Measurements from ENCODE around the gene POLD1.
A peak's percentile ranks its signal among the peaks of the same experiment; 100 is the strongest.
"Not testable (repeated sequence)": the region's sequence is repeated elsewhere in the genome, so short reads cannot be mapped to it uniquely, and the experiment has no call there.

POLD1 gene

DNA sequence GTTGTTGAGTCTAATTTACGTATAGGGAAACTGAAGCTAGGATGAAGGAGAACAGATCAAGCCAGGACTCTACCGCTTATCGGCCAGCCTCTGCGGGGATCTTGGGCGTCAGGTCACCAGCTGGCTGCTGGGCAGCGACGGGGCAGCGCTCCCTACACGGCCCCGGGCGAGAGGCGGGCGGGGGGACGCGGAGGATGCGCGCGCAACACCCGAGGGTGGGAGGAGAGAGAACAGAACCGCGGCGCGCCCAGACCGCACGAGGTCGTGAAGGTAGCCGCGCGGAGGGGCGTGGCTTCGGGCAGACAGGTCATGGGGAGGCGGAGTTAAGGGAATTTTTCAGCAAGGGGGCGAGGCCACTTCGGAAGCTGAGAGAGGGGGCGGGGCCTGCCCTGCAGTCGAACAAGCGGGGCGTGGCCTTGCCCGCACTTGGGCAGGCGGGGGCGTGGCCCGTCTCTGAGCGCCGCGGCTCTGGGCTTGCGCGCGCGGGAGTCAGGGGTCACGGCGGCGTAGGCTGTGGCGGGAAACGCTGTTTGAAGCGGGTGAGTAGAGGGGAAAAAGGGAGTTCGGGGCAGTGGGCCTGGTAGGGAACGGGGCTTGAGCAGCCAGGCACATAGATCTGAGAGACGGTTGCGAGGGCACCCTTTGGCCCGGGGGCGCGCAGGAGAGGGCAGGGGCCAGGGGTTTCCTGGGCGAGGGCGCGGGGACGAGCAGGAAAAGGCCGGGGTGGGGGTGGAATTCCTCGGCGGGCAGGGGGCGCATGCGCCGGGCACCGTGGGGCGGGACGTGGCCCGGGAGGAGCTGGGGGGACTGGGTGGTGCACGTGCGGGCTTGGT, at the start of gene POLD1:
TSS of gene POLD1 (plus strand) at position 496 of the 833 bp plus-strand sequence. CDS start 14,505 bp downstream, outside the sequence.
- peak; percentile 95 for DNase-seq (ENCODE audit: low spot score)

DNA sequence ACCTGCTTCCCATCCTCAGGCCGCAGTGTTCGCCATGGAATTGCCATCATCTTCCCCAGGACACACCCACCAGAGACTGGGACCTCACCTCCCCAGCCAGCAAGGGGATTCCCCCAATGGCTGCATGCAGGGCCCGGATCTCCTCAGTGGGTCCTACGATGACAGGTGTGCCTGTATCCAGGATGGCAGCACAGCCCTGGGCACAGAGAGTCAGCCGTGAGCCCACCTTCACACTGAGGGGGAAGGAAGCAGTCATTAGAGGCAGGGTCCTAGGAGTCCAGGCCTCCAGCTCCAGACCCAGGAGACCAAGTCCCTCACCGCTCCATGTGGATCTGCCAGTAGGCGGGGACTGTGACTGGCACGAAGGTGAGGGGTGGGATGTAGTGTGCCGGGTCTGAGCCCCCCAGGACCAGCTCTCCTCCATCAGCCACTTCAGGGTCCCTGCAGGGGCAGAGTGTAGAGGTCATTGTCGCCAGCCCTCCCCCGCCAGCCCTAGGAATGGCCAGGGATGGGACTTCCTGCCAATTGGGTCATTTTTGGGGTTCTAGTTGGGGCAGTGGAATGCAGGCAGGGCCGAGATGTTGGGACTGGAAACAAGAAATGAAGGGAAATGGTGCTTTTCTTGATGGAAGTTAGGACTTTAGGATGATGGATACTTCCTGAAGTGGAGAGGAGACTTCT, 49.3 kb upstream of the POLD1 start:
- no peak for DNase-seq (ENCODE audit: low spot score)

DNA sequence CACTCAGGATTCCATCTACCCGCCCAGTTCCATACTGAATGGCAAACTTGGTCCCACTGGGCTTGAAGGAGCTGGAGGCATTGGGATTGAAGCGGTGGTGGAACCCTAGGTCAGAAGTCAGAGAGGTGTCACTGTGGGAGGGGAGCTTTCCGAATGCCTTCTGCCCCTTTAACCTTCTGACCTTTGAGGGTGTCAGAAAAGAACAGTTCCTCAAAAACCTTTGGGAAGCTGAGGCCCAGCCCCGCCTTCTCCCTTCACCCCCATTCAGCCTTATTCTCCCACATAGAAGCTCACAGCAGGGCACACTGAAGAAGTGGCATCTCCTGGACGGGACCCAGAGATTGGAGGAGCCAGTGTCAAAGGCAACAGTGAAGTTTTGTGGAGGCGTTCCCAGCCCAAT, 47.1 kb upstream of the POLD1 start:
- DNase-seq (ENCODE audit: low spot score): not testable (repeated sequence)

DNA sequence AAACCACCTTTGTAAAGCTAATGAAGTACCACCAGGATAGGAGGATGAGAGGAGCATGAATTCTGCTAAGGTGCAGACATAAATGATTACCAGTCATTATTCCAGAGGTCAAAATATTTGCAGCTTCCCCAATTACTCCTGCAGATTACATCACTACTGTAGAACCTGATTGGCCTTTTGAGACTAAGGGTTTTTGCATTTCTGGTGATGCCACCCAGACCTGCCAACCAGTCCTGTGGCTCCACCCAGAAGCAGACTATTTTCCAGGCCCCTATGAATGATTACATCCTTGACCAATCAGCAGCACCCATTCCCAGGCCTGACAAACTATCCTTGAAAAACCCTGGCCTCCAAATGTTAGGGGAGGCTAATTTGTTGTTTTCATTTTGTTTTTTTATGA, 43.8 kb upstream of the POLD1 start:
- no peak for DNase-seq (ENCODE audit: low spot score)

DNA sequence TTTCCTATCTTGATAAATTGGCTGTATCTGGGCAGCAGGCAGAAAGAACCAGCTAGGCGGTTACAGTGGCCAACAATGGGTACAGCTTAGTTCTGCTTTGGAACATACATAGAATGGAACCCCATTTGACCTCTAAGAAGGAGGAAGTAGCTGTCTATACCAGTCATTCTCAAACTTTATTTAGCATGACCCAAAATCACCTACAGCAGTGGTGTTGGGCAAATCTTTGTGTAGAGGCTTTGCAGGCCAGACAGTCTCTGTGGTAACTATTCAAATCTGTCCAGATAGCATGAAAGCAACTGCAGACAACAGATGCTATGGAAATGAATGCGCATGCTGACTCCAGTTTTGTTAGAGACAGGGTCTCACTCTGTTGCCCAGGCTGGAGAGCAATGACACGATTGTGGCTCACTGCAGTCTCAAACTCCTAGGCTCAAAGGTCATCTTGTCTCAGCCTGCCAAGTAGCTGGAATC, 43.0 kb upstream of the POLD1 start:
- DNase-seq (ENCODE audit: low spot score): no peak

DNA sequence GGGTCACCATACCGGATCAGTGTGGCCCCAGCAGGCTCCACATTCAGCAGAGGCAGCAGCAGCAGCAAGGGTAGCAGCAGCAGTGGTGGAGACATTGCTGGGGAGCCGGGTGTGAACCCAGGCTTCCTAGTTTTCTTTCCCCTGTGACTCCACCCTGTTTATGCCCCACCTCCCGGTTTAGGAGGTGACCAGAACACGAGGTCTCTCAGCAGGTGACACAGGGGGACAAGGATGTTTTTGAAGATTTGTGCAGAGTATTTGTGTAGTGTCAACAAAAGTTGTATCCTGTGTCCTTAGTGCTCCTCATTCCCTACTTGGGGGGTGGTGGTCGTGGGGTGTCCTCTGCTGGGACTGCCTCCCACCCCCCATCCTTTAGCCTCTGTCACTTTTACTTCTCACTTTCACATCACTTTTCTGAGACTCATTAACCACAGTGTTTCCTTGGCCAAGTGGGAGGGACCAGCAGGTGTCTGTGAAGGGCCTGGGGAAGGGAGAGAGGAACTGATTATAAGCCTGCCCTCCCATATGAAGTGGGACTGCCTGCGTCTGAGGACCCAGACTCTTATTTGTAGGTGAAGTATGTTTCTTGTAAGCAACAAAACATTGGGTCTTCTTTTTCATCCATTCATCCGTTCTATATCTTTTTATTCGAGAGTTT, 39.4 kb upstream of the POLD1 start:
- no peak for DNase-seq (ENCODE audit: low spot score)

DNA sequence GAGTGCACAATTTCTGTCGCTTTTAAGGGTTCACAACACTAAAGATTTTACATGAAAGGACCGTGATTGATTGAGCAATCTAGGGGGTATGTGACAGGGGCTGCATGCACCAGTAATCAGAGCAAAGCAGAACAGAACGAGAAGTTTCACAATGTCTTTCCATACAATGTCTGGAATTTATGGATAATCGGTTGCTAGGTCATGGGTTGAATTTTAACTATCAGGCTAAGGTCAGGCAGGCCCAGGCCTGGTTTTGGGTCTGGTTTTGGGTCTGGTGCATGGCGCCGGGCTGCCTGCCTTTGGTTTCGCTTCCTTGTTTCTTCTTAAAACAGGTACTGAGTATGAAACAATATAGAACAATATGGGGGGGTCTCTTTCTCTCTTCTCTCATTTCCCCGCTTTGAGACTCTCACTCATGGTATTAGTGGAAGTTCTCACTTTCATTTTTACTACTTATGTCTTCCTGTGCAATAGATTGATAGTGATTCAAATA, 37.0 kb upstream of the POLD1 start:
- DNase-seq (ENCODE audit: low spot score): not testable (repeated sequence)

DNA sequence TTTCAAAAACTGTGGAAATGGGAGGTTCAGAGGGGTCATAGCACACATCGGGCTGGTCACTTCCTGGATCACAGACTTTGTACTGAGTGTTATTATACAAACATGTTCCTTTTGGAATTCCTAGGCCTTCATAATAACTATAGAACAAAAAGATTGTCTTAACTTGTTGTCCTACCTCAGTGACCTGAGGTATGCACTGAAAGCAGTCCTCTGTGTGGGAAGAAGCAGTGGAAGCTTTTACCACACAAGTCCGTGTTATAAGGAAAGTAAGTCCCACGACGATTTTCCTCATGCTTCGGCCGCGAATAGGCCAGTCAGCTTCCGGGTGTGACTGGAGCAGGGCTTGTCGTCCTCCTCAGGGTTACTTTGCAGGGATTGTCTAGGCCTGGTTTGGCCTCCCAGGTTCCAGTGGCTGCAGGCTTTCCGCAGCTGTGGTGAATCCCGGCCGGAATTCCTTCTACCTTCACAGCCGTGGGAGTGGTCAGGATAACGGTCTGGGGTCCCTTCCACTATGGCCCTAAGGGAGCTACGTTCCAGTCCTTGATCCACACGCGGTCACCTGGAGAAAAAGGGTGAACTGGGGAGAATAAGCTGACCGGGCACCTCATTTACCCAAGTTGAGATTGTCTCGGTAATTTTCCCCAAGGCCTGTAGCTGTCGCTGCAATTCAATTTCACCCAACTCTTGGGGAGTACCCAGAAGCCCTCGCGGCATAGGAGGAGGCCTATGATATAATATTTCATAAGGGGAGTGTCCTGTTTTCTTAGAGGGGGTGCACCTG, 34.7 kb upstream of the POLD1 start:
- DNase-seq (ENCODE audit: low spot score): no peak

DNA sequence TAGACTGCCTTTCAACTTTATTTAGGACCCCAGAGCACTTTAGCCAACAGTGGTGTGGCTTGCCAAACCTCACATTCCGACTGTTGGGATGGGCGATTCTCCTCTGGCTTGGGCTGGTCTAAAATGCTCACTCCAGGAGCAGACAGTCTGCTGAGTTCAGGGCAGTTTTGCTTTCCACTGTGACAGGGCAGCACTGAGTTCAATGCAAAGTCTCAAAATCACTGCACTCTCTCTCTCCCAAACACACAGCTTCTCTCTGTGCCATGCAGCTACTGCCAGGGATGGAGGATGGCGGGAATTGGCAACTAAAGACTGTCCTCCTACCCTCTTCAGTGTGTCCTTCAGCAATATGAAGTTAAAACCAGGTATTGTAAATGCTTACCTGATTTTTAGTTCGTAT, 31.9 kb upstream of the POLD1 start:
- no peak for DNase-seq (ENCODE audit: low spot score)

DNA sequence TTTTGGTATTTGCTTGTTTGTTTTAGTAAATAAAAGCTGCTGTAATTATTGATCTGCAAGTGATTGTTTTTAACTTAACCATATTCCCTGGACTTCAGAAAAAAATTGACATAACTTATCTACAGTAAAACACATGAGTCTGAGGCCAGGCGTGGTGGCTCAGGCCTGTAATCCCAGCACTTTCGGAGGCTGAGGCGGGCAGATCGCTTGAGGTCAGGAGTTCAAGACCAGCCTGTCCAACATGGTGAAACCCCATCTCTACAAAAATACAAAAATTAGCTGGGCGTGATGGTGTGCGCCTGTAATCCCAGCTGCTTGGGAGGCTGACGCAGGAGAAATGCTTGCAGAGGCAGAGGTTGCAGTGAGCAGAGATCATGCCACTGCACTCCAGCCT, 30.7 kb upstream of the POLD1 start:
- DNase-seq (ENCODE audit: low spot score): not testable (repeated sequence)

DNA sequence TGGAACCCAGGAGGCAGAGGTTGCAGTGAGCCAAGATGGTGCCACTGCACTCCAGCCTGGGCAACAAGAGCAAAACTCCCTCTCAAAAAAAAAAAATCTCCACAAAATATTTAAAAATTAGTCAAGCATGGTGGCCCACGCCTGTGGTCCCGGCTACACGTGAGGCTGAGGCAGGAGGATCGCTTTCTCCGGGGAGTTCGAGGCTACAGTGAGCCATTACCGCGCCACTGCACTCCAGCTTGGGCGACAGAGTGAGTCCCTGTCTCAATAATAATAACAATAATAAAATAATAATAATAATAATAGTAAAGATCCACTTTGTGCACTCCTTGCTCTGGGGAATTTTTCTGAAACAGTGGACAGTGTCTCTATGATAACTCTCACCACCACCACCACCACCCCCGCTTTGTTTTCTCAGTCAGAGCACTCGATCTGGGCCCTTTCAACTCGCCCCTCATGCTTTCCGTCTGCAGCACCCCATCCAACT, 27.4 kb upstream of the POLD1 start:
- DNase-seq (ENCODE audit: low spot score): no peak

DNA sequence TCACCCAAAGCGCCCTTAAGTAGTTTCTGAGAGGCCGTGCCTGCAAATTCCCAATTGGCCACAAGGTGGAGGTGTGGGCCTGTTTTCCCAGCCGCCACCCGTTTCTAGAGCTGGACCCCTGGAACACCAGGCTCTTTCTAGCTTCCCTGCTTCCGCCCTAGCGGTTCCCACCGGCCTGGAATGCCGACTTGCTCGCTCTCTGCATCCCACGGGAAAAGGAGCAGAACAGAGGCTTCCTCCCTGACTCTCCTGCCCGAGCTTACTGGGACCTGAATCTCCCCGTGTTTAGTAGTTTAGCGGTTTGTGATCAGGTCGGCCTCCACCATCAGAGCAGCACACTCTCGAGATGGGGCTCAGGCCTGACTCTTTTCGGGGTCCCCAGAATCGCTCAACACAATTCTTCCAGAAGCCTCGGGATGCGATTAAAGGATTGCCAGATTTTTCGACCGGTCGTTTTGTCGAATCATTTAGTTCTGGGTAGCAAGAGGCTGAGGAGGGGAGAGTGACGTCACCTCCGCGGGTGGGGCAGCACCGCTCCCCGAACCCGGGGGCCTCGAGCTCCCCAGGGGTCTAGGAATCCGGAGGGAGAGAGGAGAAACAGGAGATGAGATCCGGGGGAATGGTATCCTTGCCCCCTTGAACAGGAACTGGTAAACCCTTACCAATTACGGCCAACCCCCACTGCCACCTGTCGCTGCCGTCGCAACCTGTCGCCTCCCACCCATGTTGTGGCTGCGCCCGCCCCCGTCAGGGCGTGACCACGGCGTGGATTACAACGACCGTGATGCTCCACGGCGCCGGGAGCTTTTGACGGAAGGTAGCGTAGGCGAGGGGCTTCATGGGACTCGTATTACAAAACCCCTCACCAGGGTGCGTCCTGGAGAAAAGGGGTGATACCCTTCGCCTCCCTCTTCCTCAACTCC, 26.7 kb upstream of the POLD1 start:
- DNase-seq (ENCODE audit: low spot score): peak; percentile 79

DNA sequence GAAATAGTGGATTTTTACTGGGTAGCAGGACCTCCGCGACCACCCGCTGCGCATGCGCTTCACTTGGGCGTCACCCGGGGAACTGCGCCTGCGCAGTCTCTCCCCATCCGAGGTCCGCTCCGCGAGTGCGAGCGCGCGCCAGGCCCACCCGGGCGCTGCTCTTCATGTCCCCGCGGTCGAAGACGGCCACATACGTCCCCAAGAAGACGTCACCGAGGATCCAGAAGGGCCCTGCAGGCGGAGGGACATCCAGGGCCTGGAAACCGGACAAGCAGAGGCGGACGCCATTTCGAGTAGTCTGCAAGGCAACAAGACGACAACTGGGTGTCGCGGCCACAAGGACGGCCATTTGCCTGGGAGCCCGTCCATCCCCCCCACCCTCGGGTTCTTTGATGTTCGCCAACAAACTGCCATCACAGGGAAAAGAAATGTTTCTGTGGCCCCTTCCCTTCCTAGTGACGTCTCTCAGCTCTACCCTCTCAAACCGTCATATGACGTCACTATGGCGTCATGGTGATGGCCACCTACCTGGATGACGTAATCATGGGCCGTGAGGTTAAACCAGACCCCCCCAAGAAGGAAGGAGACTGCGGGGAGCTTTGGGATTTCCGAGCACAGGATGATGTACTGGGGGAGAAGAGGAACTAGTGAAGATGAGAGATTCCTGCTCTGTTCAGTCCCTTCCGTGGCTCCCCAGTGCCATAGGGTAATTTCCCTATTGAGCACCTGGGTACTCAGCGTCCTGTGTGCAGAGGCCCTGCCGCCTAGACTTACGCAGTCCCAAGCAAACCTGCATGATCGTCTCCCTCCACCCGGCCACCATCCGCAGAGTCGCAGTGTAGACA, 25.4 kb upstream of the POLD1 start:
- peak; percentile 66 for DNase-seq (ENCODE audit: low spot score)

DNA sequence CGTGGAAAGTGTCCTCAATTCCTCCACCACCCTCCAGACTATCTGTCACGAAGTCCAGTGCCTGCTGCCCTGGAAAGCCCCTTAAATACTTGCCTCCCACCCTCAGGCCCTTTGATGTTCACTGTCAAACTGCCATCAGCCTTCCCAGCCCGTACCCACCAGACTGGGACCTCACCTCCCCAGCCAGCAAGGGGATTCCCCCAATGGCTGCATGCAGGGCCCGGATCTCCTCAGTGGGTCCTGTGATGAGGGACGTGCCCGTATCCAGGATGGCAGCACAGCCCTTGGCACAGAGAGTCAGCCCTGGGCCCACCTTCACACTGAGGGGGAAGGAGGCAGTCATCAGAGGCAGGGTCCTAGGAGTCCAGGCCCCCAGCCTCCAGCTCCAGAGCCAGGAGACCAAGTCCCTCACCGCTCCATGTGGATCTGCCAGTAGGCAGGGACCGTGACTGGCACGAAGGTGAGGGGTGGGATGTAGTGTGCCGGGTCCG, 24.8 kb upstream of the POLD1 start:
- no peak for DNase-seq (ENCODE audit: low spot score)

DNA sequence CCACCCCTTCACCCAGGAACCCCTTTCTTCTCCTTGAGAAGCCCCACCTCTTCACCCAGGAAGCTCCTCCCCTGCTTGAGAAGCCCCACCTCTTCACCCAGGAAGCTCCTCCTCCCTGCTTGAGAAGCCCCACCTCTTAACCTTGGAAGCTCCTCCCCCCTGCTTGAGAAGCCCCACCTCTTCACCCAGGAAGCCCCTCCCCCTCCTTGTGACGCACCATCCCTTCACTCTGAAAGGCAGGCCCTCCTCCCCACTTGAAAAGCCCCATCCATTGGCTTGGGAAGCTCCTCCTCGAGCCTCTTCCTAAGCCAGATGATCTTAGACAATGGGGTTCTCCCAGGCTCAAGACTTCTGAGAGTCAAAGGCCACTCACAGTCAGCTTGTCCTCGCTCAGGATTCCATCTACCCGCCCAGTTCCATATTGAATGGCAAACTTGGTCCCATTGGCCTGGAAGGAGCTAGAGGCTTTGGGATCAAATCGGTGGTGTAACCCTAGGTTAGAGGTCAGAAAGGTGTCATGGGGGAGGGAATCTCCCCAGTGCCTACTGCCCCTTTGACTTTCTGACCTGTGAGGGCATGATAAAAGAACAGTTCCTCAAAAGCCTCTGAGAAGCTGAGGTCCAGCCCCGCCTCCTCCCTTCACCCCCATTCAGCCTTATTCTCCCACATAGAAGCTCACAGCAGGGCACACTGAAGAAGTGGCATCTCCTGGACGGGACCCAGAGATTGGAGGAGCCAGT, 22.7 kb upstream of the POLD1 start:
- DNase-seq (ENCODE audit: low spot score): no peak

DNA sequence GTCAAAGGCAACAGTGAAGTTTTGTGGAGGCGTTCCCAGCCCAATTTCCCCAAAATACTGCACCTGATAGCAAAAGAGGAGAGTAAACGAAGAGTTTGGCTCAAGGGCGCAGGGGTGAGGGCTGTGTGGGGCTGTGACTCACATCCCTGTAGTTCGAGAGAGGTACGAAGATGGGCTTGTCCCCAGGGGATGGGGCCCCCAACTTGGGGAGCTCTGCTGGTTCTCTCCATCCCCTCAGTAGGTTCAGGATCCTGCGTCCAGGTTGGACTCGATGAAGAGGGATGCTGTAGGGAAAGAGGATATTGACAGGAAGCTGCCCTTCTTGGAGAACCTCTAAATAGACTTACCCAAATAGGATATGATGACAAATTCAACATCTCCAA, 22.1 kb upstream of the POLD1 start:
- no peak for DNase-seq (ENCODE audit: low spot score)

DNA sequence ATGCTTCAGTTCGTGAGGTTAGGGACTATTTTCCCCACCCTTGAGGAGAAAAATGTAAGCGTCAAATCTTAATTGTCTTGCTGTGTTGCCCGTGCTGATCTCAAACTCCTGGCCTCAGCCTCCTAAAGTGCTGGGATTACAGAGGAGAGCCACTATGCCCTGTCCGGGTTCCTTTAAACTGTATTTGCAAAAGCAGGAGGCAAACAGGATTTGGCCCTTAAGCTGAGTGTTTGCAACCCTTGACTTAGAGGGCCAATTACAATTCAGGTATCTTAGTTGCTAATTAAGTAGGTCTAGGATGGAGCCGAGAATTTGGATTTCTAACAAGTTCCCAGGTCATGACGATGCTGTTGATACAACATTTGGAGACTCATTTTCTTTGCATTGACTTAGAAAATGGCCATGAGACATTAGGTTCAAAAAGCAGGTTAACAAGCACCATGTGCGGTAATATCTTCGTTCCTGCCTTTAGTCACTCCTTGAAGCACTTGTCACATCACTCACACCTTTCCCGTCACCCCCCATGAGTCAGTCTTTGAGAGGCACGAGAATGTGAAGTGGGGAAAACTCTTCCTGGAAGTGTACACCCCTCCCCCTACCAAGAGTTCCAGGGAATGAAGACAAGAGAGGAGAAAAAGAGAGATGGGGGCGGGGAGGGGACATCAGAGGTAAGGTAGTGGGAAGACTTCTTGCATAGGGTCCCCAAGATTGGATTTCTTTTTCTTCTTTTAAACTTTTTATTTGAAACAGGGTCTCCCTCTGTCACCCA, 21.3 kb upstream of the POLD1 start:
- no peak for DNase-seq (ENCODE audit: low spot score)

Data from putamen (tissue), 1 donor.